GM12872 (cell line): ENCODE results near the gene DOCK8.

Experiments used
- CTCF ChIP-seq: IDR thresholded peaks from 3 replicates; pipeline ENCODE4 v1.5.1; 2011; ENCODE audit warnings: low read depth, mild to moderate bottlenecking, low read length, moderate library complexity; ENCODE audit not compliant: insufficient read depth

The DOCK8 gene

GRCh38 chr9:371349-371748 is 156.7 kb downstream of the DOCK8 start:
- no peak for TF ChIP-seq CTCF

GRCh38 chr9:372128-372527 is 157.5 kb downstream of the DOCK8 start:
- TF ChIP-seq CTCF, result no peak

- no peak for TF ChIP-seq CTCF
These were observed 159.1 kb downstream of the DOCK8 start for GRCh38 chr9:373759-374206.

- TF ChIP-seq CTCF, result no peak
These were observed 160.1 kb downstream of the DOCK8 start for GRCh38 chr9:374736-375135.

- TF ChIP-seq CTCF, result no peak
These were observed 161.4 kb downstream of the DOCK8 start for GRCh38 chr9:376115-376514.

- no peak for TF ChIP-seq CTCF
These were observed 163.6 kb downstream of the DOCK8 start for GRCh38 chr9:378263-378662.

- no peak for TF ChIP-seq CTCF
These were observed 167.7 kb downstream of the DOCK8 start for GRCh38 chr9:382383-382782.
